Measurements from ENCODE around the gene MUSK.

MUSK gene

DNA sequence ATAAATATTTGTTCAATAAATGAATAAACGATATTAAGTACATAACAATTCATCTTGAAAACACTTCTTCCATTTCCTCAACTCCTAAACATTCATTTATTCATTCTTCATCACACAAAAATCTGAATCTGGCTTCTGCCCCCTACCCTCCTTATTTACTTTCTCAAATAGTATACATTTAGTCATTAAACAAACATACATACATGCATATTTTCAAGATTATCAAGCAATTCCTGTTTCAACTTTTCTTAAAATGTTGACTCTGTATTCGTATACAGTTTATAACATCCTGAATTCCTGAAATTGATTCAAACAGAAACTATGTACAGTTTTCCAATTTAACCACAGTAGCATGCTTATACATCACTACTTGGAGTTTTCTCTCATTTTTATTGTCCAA is 129.0 kb downstream of the MUSK start:
- no peak overlapping the region for H3K27ac ChIP-seq

DNA sequence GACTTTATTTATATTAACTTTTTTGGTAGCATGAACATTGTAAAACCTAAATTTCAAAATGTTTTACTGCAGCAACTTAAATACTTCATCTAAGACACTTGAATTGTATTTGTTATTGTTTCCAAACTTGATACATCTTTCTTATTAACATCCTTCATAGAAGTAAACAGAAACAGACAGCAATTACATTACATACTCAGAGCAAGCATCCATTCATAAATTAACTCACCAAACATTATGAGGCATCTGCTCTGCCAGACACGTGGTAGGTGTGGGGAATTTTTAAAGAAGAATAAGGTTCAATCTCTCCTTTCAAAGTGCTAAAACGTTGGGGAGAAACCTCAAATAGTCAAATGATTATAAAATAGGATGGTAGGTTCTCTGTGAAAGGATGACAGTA is 130.8 kb downstream of the MUSK start:
- no peak overlapping the region for H3K27ac ChIP-seq
- TF ChIP-seq, protein P1, sequence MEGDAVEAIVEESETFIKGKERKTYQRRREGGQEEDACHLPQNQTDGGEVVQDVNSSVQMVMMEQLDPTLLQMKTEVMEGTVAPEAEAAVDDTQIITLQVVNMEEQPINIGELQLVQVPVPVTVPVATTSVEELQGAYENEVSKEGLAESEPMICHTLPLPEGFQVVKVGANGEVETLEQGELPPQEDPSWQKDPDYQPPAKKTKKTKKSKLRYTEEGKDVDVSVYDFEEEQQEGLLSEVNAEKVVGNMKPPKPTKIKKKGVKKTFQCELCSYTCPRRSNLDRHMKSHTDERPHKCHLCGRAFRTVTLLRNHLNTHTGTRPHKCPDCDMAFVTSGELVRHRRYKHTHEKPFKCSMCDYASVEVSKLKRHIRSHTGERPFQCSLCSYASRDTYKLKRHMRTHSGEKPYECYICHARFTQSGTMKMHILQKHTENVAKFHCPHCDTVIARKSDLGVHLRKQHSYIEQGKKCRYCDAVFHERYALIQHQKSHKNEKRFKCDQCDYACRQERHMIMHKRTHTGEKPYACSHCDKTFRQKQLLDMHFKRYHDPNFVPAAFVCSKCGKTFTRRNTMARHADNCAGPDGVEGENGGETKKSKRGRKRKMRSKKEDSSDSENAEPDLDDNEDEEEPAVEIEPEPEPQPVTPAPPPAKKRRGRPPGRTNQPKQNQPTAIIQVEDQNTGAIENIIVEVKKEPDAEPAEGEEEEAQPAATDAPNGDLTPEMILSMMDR (conservative IDR thresholded peaks at IDR 0.05): no peak

More for the DNA sequence above, 129.0 kb downstream of the MUSK start:
- TF ChIP-seq, protein P1 (conservative IDR thresholded peaks at IDR 0.05): no peak

DNA sequence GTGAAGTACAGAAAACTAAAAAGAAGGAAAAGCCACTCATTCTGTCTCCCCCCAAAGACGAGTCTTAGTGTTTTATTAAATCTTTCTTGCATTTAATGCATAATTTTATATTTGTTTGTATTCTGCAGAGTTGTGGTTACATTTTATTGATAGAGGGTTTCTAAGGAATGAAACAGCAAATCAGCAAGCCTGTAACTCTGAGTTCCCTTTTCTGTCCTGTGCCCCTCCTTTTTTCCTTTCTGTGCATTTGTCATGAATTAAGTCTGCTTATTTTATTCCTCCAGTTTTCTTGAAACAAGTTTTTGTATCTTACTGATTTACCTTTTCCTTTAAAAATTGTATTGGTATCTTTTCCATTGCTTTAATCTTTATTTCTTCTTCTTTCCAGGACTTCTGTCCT is 132.8 kb downstream of the MUSK start:
- TF ChIP-seq, protein P1 (conservative IDR thresholded peaks at IDR 0.05): no peak
- H3K27ac ChIP-seq: no peak overlapping the region

DNA sequence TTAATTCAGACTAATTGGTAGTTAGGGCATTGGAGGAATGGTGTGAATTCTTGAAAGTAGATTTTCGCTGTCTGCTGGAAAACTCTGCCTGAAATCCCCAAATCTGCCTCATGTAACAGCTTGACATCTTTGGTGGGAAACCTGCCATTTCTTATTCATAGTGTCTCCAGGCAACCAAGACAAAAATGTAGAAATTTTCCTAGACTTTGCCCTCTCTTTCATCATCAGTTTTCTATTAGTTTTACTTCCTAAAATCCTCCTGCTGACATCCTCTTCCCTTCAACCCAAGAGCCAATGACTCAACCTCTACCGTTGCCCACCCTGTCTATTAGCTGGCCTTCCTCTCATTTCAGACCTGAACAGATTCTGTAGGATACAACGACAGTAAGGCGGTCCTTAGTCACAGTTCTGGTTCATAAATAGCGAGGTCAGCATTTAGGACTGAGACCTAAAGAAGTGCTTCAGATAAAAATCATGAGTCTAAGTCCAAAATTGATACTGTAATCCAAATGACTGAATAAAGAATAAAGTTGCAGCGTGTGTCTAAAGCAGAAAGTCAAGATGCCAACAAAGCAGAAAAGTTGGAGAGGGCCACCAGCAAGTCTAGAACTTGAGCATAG is 133.9 kb downstream of the MUSK start:
- TF ChIP-seq, protein P1 (conservative IDR thresholded peaks at IDR 0.05): no peak
- H3K27ac ChIP-seq: no peak overlapping the region

DNA sequence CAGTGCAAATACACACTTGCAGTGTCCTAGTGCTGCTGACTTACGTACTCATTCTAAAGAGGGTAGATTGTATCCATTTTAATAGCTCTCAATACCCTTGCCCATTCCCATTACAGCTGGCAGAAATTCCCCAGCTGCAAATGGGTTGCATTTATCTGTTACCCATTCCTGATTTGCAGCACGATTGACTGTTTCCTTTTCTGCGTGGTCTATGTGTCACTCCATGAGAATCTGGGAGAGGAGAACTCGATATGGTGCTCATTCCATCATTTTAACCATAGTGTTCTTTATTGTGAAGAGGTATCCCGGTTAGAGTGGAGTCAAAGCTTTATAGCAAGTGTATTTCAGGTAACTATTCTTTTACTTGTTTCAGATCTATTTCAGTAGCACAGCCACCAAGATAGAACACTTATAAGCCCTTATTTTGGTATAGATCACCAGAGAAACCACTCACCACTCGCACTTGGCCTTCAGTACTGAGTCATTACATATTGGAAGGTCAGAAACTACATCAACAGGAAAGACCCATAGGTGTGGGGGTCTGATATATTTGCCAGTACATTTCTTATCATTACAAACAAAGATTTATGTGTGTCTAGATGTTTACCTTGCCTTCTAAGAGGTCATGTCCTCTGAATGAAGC is 139.5 kb downstream of the MUSK start:
- H3K27ac ChIP-seq: no peak overlapping the region
- TF ChIP-seq, protein P1 (conservative IDR thresholded peaks at IDR 0.05): no peak

DNA sequence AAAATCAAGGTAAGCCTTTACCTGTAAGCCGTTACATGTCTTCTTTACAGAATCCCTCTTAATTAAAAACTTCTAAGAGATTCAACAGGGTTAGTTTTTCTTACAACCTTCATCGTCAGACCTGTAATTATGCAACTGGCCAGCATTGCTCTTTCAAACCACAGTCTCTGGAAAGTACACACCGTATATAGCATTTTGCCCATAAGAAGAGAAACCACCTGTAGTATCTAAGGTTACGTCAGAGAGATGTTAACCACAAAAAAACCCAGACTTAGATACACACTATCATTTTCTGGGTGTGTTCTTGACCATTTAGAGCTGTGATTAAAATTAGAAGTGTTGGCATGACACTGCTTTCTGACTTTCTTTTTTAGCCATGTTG is 140.0 kb downstream of the MUSK start:
- TF ChIP-seq, protein P1 (conservative IDR thresholded peaks at IDR 0.05): no peak
- H3K27ac ChIP-seq: no peak overlapping the region

DNA sequence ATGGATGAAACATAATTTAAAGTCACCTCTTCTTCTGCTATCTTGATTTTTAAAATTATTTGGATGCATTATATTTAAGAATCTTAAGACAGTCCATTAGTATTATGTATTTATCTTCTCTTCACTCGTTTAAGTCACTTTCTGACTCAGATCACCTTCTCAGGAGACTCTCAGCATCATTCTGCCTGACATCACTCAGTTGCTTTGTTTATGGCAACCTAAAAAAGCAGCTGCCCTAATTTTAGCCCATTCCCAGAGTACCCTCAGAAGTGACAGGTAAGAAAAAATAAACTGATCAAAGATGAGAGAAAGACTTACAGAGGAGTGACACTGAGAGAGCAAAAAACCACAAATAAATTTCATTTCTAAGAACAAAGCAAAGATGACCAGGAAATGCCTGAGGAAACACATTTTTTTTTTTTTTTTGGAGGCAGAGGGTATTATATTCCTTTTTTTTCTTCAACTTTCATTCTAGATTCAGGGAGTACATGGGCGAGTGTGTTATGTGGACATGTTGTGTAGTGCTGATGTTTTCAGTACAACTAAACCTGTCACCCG is 140.5 kb downstream of the MUSK start:
- TF ChIP-seq, protein P1 (conservative IDR thresholded peaks at IDR 0.05): no peak
- H3K27ac ChIP-seq: no peak overlapping the region

All from VCaP (cell line).